Germinal center (tissue), 1 donor: Measurements from ENCODE around the gene WDR72.
"Not testable (repeated sequence)": the region's sequence is repeated elsewhere in the genome, so short reads cannot be mapped to it uniquely, and the experiment has no call there.

Experiments used
- DNase-seq: peaks from one replicate; pipeline ENCODE4 v3.0.0; 2012; ENCODE audit warnings: mixed read lengths, low spot score

The WDR72 gene

GRCh38 chr15:53589520-53590057 lies 169.9 kb downstream of the WDR72 start:
- DNase-seq = no peak

GRCh38 chr15:53588773-53589172 lies 170.7 kb downstream of the WDR72 start:
- DNase-seq = no peak

- DNase-seq = no peak
Observed at GRCh38 chr15:53586799-53587198, 172.7 kb downstream of the WDR72 start.

GRCh38 chr15:53581513-53581912 lies 177.9 kb downstream of the WDR72 start:
- no peak for DNase-seq

GRCh38 chr15:53580366-53580765 lies 179.1 kb downstream of the WDR72 start:
- no peak for DNase-seq

GRCh38 chr15:53576841-53577240 lies 182.6 kb downstream of the WDR72 start:
- DNase-seq = no peak

- DNase-seq = no peak
Observed at GRCh38 chr15:53573091-53573490, 186.4 kb downstream of the WDR72 start.

GRCh38 chr15:53569751-53570480 lies 189.5 kb downstream of the WDR72 start:
- no peak for DNase-seq

GRCh38 chr15:53566912-53567311 lies 192.6 kb downstream of the WDR72 start:
- no peak for DNase-seq

GRCh38 chr15:53565721-53566120 lies 193.7 kb downstream of the WDR72 start:
- DNase-seq = no peak

- no peak for DNase-seq
Observed at GRCh38 chr15:53564647-53565046, 194.8 kb downstream of the WDR72 start.

- no peak for DNase-seq
Observed at GRCh38 chr15:53563627-53564026, 195.8 kb downstream of the WDR72 start.

GRCh38 chr15:53559364-53560277 lies 199.8 kb downstream of the WDR72 start:
- DNase-seq = no peak

GRCh38 chr15:53558384-53558783 lies 201.1 kb downstream of the WDR72 start:
- DNase-seq = no peak

- DNase-seq = no peak
Observed at GRCh38 chr15:53555226-53555625, 204.2 kb downstream of the WDR72 start.

- DNase-seq = no peak
Observed at GRCh38 chr15:53549697-53550305, 209.7 kb downstream of the WDR72 start.

- no peak for DNase-seq
Observed at GRCh38 chr15:53548236-53548635, 211.2 kb downstream of the WDR72 start.

GRCh38 chr15:53540626-53541300 lies 218.7 kb downstream of the WDR72 start:
- not testable (repeated sequence) for DNase-seq

GRCh38 chr15:53539878-53540277 lies 219.6 kb downstream of the WDR72 start:
- no peak for DNase-seq

- DNase-seq = no peak
Observed at GRCh38 chr15:53536479-53537120, 222.9 kb downstream of the WDR72 start.

GRCh38 chr15:53535886-53536285 lies 223.6 kb downstream of the WDR72 start:
- no peak for DNase-seq
